CD4-positive, alpha-beta T cell treated with Interleukin-2 at 100 ng/mL for 4 hours (primary cell): ENCODE measurements around the gene NACC1.

Experiments used
- DNase-seq: peaks from one replicate; pipeline ENCODE4 v3.0.0-alpha.2; 2020; ENCODE audit warnings: low spot score

The NACC1 gene

GRCh38 chr19:13100031-13100588, 18.0 kb upstream of the NACC1 start:
- DNase-seq = peak; percentile 86

- DNase-seq = no peak
Measured at GRCh38 chr19:13100841-13101589, 17.0 kb upstream of the NACC1 start.

GRCh38 chr19:13101590-13102415, 16.3 kb upstream of the NACC1 start:
- DNase-seq = no peak

GRCh38 chr19:13102416-13102665, 15.7 kb upstream of the NACC1 start:
- DNase-seq = no peak

- peak; percentile 20 for DNase-seq
Measured at GRCh38 chr19:13102666-13103580, 15.1 kb upstream of the NACC1 start, which contains the start of gene LYL1. LYL1 (minus strand) TSS chr19:13102858; CDS start chr19:13101171, 1,687 bp downstream.

- no peak for DNase-seq
Measured at GRCh38 chr19:13103581-13104359, 14.3 kb upstream of the NACC1 start.

GRCh38 chr19:13104360-13104847, 13.7 kb upstream of the NACC1 start:
- DNase-seq = peak; percentile 63

GRCh38 chr19:13104848-13105711, 13.0 kb upstream of the NACC1 start:
- DNase-seq = peak; percentile 29

GRCh38 chr19:13109361-13110098, 8.5 kb upstream of the NACC1 start:
- no peak for DNase-seq

GRCh38 chr19:13110099-13110610, 7.9 kb upstream of the NACC1 start:
- DNase-seq = no peak

- no peak for DNase-seq
Measured at GRCh38 chr19:13112555-13112954, 5.5 kb upstream of the NACC1 start.

GRCh38 chr19:13115936-13116281, 2.2 kb upstream of the NACC1 start:
- DNase-seq = no peak

GRCh38 chr19:13116282-13117175, 1.5 kb upstream of the NACC1 start, which contains the start of gene TRMT1:
TRMT1 (minus strand) TSS chr19:13116740; CDS start chr19:13116399, 341 bp downstream.
- peak; percentile 92 for DNase-seq

- peak; percentile 17 for DNase-seq
Measured at GRCh38 chr19:13117176-13117771, 790 bp upstream of the NACC1 start.

- DNase-seq = peak; percentile 23
Measured at GRCh38 chr19:13118424-13119193, 545 bp downstream of the NACC1 start.

- DNase-seq = no peak
Measured at GRCh38 chr19:13119627-13120026, 1.6 kb downstream of the NACC1 start.

- no peak for DNase-seq
Measured at GRCh38 chr19:13120031-13120430, 2.0 kb downstream of the NACC1 start.
